ENCODE data around the gene XIRP2.

GRCh38 chr2:167249197-167249596 is 360.9 kb downstream of the XIRP2 start:
- TF ChIP-seq POLR2A (IDR thresholded peaks at IDR 0.05) (no peak), POLR2AphosphoS5 (IDR thresholded peaks at IDR 0.05) (no peak)

Data from prostate gland (tissue), 1 donor.